Activated T-cell treated with anti-CD3 and anti-CD28 coated beads for 4 hours (primary cell): ENCODE measurements around the gene EIF4G3.
"Not testable (repeated sequence)": the region's sequence is repeated elsewhere in the genome, so short reads cannot be mapped to it uniquely, and the experiment has no call there.

Experiments
- DNase-seq: peaks from one replicate; pipeline ENCODE4 v3.0.0-alpha.2; 2020

The EIF4G3 gene

DNA sequence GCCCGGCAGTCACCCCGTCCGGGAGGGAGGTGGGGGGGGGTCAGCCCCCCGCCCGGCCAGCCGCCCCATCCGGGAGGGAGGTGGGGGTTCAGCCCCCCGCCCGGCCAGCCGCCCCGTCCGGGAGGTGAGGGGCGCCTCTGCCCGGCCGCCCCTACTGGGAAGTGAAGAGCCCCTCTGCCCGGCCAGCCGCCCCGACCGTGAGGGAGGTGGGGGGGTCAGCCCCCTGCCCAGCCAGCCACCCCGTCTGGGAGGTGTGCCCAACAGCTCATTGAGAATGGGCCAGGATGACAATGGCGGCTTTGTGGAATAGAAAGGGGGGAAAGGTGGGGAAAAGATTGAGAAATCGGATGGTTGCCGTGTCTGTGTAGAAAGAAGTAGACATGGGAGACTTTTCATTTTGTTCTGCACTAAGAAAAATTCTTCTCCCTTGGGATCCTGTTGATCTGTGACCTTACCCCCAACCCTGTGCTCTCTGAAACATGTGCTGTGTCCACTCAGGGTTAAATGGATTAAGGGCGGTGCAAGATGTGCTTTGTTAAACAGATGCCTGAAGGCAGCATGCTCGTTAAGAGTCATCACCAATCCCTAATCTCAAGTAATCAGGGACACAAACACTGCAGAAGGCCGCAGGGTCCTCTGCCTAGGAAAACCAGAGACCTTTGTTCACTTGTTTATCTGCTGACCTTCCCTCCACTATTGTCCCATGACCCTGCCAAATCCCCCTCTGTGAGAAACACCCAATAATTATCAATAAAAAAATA lies 152.4 kb downstream of the EIF4G3 start:
- DNase-seq: not testable (repeated sequence)

DNA sequence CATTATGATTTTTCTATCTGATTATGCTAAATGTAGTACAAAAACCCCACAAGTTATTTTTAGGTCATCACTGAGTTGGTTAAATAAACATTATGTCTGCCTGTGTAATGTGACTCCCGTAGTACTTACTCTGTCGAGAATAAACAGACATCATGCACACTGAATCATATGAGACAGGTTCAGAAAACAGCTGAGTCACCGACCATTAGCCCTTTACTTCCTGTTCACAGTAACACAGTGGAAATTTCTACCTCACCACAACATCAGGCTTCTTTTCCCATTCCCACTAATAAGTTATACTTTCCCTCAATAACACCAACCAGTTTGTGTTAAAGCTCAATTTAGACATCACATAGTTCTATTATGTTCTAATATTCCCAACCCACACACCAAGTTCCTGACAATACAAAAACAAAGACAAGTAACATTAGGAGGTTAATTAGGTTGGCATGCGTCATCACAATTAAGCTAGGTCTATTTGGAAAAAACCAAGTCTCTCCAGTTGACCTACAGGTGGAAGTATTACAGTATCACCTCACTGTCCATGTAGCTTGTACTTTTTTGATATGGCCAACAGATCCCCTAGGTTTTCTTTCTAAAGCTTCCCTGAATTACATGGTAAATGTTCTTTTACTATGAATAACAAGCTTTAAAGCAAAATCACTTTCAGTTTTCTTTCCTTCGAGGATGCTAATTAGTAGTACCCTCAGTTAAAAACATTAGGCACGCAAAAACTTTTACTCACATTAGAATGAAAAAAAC lies 154.2 kb downstream of the EIF4G3 start:
- DNase-seq: no peak

DNA sequence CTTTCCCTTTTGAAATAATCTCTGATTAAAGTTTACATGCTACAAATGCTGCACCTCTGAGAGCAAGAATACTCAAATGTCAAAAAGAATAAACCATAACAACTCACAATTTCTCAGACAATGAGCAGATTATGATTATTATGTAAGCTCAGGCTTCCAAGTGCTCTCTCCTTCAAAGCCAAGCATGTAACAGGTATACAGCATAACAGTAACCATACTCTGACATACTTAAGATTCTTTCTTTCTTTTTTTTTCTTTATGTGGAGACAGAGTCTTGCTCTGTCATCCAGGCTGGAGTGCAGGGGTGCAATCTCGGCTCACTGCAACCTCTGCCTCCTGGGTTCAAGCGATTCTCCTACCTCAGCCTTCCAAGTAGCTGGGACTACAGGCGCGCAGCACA lies 155.4 kb downstream of the EIF4G3 start:
- no peak for DNase-seq

DNA sequence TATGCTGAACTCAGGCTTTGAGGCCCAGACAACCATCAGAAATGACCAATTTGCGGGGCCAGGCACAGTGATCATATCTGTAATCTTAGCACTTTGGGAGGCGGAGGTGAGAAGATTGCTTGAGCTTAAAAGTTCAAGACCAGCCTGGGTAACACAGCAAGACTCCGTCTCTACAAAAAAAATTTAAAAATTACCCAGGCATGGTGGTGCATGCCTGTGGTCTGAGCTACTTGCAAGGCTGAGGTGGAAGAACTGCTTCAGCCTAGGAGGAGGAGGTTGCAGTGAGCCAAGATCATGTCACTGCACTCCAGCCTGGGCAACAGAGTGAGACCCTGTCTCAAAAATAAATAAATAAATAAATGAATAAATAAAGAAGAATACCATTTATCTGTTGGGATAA lies 156.5 kb downstream of the EIF4G3 start:
- DNase-seq: no peak

DNA sequence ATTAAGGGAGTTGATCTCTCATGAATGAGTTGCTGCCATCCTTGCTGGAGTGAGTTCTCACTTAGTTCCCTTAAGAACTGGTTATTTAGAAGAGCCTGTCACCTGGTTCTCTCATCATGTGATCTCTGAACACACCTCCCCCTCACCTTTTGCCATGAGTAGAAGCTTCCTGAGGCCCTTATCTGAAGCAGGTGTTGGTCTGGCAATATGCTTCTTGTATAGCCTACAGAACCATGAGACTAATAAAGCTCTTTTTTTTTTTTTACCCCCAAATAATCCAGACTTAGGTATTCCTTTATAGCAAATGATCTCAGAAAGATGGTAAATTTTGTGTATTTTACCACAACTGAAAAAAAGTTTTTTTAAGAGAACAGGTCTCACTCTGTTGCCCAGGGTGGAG lies 158.0 kb downstream of the EIF4G3 start:
- DNase-seq: no peak

DNA sequence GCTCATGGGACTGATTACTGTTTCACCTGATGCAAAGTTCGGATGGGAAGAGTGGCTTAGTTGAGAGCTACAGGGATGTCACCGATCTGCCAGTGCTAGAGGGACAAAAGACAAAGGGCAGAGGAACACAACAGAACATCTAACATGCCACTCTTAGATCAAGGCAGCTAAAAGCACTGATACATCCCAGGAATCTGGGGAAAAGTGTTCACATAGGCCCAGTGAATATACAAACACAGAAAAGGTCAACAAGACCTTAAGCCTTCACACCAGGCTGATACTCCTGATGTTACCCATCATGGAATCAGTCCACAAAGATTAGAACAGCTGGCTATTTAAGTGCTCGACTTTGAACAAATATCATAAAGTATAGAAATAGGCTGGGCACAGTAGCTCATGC lies 163.2 kb downstream of the EIF4G3 start:
- DNase-seq: no peak

DNA sequence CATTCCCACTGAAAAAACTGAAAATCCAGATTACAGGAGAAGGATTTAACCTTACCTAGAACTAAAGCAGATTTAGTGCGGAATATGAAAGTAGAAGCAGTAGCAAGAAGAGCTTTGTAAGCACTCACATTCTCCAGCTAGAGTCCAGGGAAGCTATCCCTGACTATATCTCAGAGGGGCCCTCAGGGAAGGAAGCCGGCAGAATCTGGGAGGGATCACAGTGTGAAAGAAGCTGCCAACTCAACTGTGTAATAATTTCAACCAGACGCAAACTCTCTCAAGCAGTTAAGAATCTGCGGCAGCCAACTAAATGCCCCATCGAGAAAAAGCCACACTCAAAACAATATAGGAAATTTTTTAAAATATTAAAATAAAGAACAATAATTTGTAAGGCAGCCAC lies 163.8 kb downstream of the EIF4G3 start:
- no peak for DNase-seq

DNA sequence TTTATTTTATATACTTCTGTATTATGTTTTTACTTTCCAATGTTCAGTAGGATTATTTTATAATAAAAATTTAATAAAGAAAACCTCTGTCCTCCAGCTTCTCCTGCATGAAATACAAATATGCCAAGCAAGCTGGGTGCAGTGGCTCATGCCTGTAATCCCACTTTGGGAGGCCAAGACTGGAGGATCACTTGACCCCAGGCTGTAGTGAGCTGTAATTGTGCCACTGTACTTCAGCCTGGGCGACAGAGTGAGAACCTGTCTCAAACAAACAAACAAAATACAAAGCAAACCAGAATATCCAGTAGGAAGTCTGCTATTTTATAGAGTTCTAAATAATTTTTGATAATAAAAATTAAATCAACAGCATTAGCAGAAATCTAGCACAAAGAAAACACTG lies 168.8 kb downstream of the EIF4G3 start:
- no peak for DNase-seq

DNA sequence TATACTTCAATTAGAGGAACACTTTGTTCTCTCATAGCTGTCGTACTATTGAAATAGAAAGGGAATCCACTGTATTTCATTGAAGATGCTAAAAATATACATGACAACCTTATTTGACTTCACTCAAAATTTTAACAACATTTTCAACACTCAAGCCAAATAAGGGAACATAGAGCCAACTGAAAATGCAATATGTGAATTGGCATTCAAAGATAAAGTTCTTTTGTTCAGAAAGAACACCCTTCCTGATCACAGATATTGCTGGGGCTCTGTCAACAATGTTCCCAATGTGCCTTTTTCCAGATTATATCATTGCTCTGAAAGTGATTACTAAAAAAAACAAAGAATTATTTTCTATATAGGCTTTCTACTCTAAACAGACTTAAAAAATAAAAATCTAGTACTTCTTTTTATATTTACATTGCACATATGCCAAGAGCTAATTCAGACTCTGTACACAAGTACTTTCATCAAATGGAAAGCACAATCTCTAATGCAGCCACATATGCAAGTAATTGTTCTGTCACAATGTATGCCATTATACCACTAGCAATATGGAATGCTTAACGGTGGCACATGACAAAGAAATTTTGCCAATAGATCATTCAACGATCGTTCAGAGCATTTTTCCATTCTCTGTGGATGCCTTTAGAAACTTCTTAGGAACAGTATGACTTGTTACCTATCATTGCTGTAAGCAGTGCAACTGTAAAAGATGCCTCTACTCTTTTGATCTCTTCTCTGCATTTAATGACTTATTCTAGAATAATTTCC lies 171.0 kb downstream of the EIF4G3 start:
- DNase-seq: no peak

DNA sequence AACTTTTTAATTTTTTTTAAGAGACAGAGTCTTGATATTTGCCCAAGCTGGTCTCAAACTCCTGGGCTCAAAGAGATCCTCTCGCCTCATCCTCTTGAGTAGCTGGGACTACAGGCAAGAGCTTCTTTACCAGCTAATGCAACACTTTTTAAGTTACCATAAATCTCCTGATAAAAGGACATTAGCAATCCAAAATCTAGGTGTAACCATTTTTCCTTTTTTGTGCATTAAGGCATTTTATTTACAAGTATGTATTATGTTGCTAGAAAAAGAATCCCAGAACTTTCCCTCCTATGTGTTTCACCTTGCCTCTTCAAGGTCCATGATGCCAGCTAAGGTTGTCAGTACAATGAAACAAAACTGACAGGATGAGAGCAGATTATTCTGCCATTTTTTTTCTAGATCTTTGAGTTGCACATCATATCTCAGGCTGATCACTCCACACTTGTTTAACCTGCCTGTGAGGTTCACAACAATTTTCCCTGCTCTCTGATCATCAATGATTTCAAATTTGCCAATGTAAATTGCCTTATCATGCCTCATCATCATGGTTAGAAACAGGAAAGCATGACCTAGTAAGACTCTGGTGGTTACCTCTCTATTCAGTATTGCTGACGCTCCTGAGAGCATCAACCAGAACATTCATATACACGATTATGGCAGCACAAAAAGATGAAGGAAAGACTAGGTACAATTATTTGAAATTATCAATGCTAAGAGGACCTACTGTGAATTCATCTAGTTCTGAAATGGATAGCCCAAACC lies 173.2 kb downstream of the EIF4G3 start:
- no peak for DNase-seq

DNA sequence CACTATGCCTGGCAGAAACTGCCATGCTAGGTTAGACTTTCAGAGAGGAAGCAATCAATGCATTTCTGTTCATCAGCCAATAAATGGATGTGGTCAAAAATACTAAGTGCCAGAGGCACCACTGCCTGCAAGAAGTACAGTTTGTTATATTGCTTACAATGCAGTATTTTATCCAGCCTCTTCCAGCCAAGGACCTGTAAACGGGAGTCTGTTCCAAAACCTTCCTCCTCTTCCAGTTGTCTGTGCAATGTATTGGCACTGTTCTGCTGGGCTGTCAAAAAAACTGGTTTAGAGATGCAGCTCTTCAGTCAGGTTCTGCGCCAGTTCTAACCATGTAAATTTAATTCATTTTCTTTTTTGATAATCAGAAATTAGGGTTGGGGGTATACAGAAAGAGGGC lies 175.7 kb downstream of the EIF4G3 start:
- no peak for DNase-seq

DNA sequence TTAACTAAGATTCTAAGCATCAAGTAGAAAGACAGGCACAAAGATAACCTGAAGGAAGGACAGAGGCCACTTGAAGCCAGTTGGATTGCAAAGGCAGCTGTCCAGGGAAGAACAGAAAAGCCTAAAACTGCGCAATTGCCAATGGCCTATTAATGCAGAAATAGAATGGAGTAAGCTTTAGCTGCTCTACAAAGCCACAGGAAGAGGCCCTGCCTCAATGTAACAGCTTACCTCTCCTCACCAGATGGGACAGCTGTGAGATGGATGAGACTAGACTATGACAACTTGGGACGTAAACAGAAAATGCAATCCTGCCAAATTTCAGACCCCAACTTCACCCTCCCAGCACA lies 176.5 kb downstream of the EIF4G3 start:
- DNase-seq: no peak

DNA sequence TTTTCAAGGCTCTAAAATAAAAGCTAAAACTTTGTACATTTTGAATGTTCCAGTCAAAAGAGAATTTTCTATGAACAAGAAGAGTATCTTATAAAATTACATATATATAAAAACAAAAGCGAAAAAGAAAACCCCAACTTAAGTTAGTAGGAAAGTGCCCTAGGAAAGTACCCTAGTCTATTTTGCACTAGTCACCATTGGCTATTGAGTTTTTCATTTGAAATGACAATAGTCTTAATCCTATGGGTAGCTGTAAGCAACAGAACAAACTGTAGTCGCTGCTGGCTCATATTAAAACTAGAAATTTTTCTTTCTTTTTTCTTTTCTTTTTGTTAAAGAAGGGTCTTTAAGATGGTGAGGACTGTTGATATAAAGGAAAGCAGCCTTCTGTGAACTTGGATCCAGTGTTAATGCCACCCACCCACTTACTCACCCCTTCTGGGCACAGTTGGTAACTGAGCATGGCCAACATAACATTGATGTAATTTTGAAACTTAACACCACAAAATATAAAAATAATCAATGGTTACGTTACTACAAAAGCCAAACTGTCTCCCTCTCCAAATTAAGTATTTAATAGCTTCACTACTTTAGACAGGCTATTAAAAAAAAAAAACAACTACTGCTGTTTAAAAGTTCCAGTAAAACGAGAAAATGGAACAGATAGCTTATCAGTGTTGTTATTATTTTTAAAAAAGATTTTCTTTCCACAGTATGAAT lies 177.0 kb downstream of the EIF4G3 start:
- no peak for DNase-seq

DNA sequence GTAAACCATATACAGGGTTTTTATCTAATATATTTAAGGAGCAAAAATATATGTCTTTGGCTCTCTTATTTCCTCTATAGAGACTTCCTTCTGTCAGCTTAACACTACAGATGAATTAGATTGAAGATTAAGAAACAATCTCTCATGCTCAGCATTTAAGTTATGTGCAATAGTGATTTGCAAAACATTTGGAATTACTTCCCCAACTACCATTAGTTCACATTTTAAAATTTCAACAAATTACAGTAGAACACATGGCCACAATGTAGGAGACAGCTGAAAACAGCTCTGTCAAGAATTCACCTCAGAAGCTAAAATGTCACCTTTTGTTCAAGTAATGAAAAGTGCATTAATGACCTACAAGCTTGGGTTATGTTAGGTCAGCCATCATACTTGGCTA lies 177.9 kb downstream of the EIF4G3 start:
- no peak for DNase-seq

DNA sequence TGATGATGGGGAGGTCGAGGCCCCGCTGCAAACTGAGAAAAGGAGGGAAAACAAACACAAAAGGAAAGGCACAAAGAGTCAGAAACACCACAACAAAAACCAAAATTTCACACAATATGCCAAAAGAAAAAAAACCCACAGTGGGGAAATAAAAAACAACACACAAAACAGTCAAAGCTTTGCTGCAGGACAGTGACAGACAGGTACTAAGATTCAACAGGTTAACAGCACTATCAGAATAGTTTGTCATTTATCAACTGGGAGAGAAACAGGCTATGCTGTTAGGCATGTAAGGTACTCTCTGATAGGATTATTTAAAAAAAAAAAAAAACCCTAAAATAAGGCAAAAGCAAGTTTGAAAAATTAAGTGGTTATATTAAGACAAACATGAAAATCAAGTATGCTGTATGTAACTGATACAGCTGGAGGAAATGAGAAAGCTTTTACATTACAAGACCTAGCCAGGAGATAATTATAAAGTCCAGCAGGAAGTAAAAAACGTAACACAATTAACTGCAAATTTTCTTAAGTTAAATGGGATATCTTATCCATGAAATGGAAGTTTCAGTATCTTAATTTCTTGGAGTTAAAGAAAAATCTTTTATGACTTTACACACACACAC lies 179.0 kb downstream of the EIF4G3 start:
- no peak for DNase-seq

DNA sequence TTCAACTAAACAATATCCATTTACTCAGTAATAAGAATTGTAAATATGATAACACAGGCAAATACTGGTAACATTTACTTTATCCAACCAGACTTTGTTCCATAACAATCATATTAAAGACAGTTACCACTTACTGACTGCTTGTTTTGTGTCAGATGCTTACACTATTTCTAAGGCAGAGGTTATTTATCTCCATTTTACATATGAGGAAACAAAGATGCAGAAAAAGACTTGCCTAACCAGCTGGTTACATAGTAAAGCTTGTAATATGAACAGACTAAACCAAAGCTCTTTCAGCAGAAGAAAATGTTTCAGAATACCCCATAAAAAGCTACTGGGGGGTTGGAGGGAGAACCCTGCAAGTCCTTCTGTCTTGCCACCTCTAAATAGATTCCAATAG lies 180.1 kb downstream of the EIF4G3 start:
- DNase-seq: no peak

DNA sequence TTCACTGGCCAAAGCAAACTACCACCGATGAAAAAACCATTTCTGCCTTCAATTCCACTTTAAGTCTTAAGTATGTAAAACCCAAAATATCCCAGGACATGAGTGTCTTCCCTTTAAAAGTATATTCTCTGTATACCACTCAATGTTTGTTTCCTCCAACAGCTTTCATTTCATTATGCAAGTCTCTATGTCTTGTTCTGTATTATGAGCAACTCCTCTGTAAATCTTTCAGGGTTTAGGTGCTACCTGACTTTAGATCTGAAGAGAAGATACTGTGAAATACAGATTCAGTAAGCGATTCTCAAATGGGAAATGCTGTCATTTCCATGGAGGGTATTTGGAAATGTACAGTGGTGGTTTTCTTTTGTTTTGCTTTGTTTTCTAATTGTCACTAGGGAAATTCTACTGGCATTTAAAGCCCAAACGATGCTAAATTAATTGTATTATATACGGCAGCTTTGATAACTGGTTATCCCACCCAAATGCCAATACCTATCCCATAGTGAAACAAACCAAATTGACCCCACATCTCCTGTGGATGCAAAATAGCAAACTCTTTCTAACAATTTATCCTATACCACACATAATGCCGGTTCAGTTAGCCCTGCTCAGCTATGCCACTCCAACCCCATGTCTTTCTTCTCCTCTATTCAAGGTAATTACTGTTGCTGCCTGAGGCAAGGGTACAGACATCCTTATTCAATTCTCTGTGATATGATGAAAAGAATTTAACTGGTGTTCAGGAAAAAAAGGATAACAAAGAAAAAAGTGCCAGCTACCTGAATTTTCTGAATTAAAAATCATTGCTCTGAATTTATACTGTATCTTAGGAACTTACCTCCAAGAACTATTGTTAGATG lies 182.8 kb downstream of the EIF4G3 start:
- no peak for DNase-seq

DNA sequence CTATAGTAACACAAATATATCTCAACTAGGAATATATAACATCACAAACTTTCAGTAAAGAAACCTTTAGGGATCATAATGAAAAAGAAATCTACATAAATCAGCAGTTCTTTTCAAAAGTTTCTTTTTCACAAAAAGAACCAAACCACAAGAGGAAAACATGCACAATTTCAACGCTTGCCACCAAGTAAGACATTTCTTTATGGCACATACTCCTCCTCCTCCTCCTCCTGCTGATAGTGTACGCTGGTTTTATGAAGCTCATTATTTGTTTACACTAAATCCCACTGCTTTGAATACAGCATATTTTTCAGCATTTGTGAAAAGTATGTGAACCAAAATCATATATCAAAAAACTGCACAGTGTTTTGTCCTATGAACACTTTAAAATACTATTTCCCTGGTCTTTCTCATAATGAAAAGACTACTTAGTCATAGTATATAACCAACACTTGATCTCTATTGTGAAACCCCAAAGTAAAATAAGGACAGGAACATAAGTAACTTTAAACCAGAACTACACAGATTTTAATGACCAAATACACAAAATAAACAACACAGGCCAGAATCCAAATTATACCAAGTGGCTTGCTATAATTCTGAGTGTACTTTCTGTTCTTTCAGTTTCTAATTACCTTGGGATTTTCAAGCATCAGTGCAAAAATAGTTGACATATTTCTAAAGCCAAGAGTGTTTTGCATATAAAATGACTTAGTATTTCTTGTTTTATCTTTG lies 184.2 kb downstream of the EIF4G3 start:
- no peak for DNase-seq

DNA sequence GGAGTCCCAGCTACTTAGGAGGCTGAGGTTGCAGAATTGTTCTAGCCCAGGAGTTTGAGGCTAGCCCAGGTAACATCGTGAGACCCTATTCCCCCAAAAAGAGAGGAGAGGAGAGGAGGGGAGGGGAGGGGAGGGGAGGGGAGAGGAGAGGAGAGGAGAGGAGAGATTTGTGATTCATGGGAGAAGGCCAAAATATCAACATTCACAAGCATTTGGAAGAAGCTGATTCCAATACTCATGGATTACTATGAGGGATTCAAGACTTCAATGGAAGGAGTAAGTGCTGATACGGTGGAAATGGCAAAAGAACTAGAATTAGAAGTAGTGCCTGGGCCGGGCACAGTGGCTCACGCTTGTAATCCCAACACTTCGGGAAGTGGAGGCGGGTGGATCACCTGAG lies 187.8 kb downstream of the EIF4G3 start:
- DNase-seq: no peak
